Measurements from ENCODE around the gene GYS2.

The GYS2 gene

GRCh38 chr12:21518451-21518850 lies 86.2 kb downstream of the GYS2 start:
- Histone ChIP-seq H3K9me3 (no peaks in the 10 kb centered on the region), H3K4me1 (ENCODE audit: control insufficient read depth in 1 of 2, insufficient read depth in 1 of 2, low read depth in 1 of 2, low read length in 1 of 2) (no peaks in the 10 kb centered on the region), H3K4me3 (ENCODE audit: low read depth in 1 of 2, low read length in 1 of 2) (no peak overlapping the region), H3K36me3 (peaks cover 30% of the 10 kb centered on the region), H3K27ac (no peak overlapping the region), H3K27me3 (peaks cover 6% of the 10 kb centered on the region)
- TF ChIP-seq, protein P1, sequence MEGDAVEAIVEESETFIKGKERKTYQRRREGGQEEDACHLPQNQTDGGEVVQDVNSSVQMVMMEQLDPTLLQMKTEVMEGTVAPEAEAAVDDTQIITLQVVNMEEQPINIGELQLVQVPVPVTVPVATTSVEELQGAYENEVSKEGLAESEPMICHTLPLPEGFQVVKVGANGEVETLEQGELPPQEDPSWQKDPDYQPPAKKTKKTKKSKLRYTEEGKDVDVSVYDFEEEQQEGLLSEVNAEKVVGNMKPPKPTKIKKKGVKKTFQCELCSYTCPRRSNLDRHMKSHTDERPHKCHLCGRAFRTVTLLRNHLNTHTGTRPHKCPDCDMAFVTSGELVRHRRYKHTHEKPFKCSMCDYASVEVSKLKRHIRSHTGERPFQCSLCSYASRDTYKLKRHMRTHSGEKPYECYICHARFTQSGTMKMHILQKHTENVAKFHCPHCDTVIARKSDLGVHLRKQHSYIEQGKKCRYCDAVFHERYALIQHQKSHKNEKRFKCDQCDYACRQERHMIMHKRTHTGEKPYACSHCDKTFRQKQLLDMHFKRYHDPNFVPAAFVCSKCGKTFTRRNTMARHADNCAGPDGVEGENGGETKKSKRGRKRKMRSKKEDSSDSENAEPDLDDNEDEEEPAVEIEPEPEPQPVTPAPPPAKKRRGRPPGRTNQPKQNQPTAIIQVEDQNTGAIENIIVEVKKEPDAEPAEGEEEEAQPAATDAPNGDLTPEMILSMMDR (IDR thresholded peaks at IDR 0.05) = no peak

DNA sequence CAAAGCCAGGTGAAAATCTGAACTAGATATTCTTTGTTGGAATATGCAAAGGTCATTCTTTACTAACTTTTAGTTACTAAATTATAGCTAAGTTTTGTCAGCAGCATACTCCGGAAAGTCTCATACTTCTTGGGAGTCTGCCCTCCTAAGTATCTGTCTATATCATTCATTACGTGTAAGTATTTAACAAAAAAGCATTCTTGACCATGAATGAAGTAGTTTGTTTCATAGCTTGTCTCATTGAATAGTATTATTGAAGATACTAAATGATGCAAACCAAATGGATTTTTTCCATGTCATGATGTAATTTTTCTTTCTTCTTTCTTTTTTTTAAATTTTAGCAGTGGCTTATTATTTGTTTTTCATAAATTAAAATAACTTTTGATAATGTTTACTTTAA lies 88.4 kb downstream of the GYS2 start:
- H3K27ac ChIP-seq = no peak overlapping the region
- H3K27me3 ChIP-seq = no peaks in the 10 kb centered on the region
- H3K9me3 ChIP-seq = no peaks in the 10 kb centered on the region
- peaks cover 42% of the 10 kb centered on the region for H3K36me3 ChIP-seq
- TF ChIP-seq, protein P1 (IDR thresholded peaks at IDR 0.05) = no peak
- no peaks in the 10 kb centered on the region for H3K4me1 ChIP-seq (ENCODE audit: control insufficient read depth in 1 of 2, insufficient read depth in 1 of 2, low read depth in 1 of 2, low read length in 1 of 2)
- H3K4me3 ChIP-seq (ENCODE audit: low read depth in 1 of 2, low read length in 1 of 2) = no peak overlapping the region

DNA sequence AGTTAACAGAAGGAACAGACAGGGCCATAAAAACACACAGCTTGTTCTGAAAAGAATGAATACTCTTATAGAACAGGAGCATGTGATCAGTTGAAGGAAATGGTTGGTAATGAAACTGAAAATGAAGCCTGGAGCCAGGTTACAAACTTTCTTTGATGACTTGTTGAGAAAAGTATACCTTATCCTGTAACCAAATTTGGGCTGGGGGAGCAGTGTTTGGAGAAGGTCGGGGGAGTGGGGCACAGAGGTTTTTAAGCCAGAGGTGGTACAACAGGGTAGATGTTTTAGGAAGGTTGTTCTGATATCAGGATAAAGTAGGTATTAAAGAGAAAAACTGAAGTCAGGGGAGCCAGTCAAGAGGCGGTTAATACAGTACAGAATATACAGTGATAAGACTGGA lies 94.9 kb downstream of the GYS2 start:
- Histone ChIP-seq H3K27ac (no peak overlapping the region), H3K4me3 (ENCODE audit: low read depth in 1 of 2, low read length in 1 of 2) (no peak overlapping the region), H3K36me3 (peaks cover 44% of the 10 kb centered on the region), H3K9me3 (no peaks in the 10 kb centered on the region), H3K27me3 (no peaks in the 10 kb centered on the region), H3K4me1 (ENCODE audit: control insufficient read depth in 1 of 2, insufficient read depth in 1 of 2, low read depth in 1 of 2, low read length in 1 of 2) (no peaks in the 10 kb centered on the region)
- TF ChIP-seq, protein P1 (IDR thresholded peaks at IDR 0.05) = no peak

DNA sequence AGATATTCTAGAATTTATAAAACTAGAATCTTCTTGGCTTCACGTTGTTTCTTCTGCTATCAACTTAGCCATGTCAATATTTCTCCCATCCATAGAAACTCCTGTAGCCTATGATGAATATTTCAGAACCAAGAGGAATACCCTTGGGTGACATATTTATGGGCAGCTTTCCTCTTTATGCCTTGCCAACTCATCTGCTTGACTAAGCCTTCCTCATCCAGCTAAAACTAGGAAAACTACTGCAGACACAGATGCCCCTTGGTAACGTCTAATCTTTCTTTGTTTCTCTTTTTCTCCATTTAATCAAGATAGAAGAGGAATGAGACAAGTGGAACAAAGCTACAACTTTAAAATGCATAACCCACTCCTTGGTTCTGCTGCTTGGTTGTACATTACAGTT lies 96.8 kb downstream of the GYS2 start:
- TF ChIP-seq, protein P1 (IDR thresholded peaks at IDR 0.05) = no peak
- Histone ChIP-seq H3K4me1 (ENCODE audit: control insufficient read depth in 1 of 2, insufficient read depth in 1 of 2, low read depth in 1 of 2, low read length in 1 of 2) (peaks cover 1% of the 10 kb centered on the region in 2 experiments), H3K4me3 (ENCODE audit: low read depth in 1 of 2, low read length in 1 of 2) (no peak overlapping the region)

GRCh38 chr12:21505888-21506287 lies 98.8 kb downstream of the GYS2 start:
- peaks cover 17% of the 10 kb centered on the region for H3K36me3 ChIP-seq
- TF ChIP-seq, protein P1 (IDR thresholded peaks at IDR 0.05) = no peak
- no peaks in the 10 kb centered on the region for H3K9me3 ChIP-seq
- H3K27me3 ChIP-seq = no peaks in the 10 kb centered on the region
- H3K4me1 ChIP-seq (ENCODE audit: control insufficient read depth in 1 of 2, insufficient read depth in 1 of 2, low read depth in 1 of 2, low read length in 1 of 2) = peaks cover 10 to 12% of the 10 kb centered on the region in 2 experiments
- no peak overlapping the region for H3K4me3 ChIP-seq (ENCODE audit: low read depth in 1 of 2, low read length in 1 of 2)
- H3K27ac ChIP-seq = no peak overlapping the region

More for the DNA sequence above, 96.8 kb downstream of the GYS2 start:
- no peak overlapping the region for H3K27ac ChIP-seq
- H3K36me3 ChIP-seq = peaks cover 26% of the 10 kb centered on the region
- H3K9me3 ChIP-seq = no peaks in the 10 kb centered on the region
- H3K27me3 ChIP-seq = no peaks in the 10 kb centered on the region

DNA sequence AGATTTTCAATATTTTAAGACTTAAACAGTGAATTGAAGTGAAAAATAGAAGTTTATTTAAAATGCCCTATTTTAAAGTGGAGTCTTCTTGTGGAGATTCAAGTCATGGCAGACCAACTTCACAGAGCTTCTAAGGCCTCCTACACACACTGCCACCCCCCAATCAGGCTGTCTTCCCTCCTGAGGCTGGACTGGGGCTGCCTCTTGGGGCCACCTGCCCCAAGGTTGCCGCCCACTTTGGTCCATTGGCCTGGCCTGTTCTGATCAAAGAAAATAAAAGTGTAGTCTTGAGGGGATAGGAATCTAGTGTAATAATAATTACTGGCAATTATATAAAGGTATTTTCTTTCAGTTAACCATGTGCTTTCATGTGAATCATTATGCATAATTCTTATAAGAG lies 101.8 kb downstream of the GYS2 start:
- H3K4me3 ChIP-seq (ENCODE audit: low read depth in 1 of 2, low read length in 1 of 2) = no peak overlapping the region
- H3K27ac ChIP-seq = no peak overlapping the region
- H3K4me1 ChIP-seq (ENCODE audit: control insufficient read depth in 1 of 2, insufficient read depth in 1 of 2, low read depth in 1 of 2, low read length in 1 of 2) = peaks cover 22 to 23% of the 10 kb centered on the region in 2 experiments
- H3K9me3 ChIP-seq = no peaks in the 10 kb centered on the region
- TF ChIP-seq, protein P1 (IDR thresholded peaks at IDR 0.05) = no peak
- H3K27me3 ChIP-seq = no peaks in the 10 kb centered on the region
- peaks cover 9% of the 10 kb centered on the region for H3K36me3 ChIP-seq
